Liver (tissue), 9 donors: Measurements from ENCODE around the gene IFT52. TPM values are rescaled to one million over a fixed set of nuclear protein-coding genes. Genes with fewer than 3 reads are reported as not detected.

Experiments used
- DNase-seq: peaks from one replicate; pipeline ENCODE4 v3.0.0-alpha.2; 2017; ENCODE audit warnings: low spot score
- H3K27ac ChIP-seq, 2 donors: one replicate each; pipeline ENCODE4 v1.7.0; 2013; ENCODE audit warnings: inconsistent platforms in 2 of 2, low read length in 2 of 2, control low read depth in 1 of 2, low read depth in 1 of 2, mild to moderate bottlenecking in 1 of 2
- H3K27me3 ChIP-seq, 4 donors: one replicate each; pipeline versions ENCODE4 v1.6.1 to v1.7.0; 2013; ENCODE audit warnings: low read length in 3 of 4, inconsistent platforms in 1 of 4, mild to moderate bottlenecking in 1 of 4, moderate library complexity in 1 of 4; ENCODE audit not compliant: control insufficient read depth in 4 of 4, insufficient read depth in 4 of 4
- H3K36me3 ChIP-seq, 4 donors: one replicate each; pipeline versions ENCODE4 v1.6.1 to v1.7.0; 2013; ENCODE audit warnings: low read length in 3 of 4, mild to moderate bottlenecking in 3 of 4, low read depth in 1 of 4, moderate library complexity in 1 of 4; ENCODE audit not compliant: control insufficient read depth in 4 of 4, insufficient read depth in 3 of 4
- H3K4me1 ChIP-seq, 4 donors: one replicate each; pipeline versions ENCODE4 v1.6.1 to v1.7.0; 2013; ENCODE audit warnings: low read length in 3 of 4, mild to moderate bottlenecking in 3 of 4, moderate library complexity in 1 of 4; ENCODE audit not compliant: control insufficient read depth in 4 of 4, insufficient read depth in 4 of 4
- H3K4me3 ChIP-seq, 3 donors: one replicate each; pipeline versions ENCODE4 v1.6.1 to v1.7.0; 2013; ENCODE audit warnings: low read length in 3 of 3, control low read depth in 1 of 3, low read depth in 1 of 3, mild to moderate bottlenecking in 1 of 3
- H3K9ac ChIP-seq, 2 donors: one replicate each; pipeline ENCODE4 v1.7.0; 2013; ENCODE audit warnings: low read length in 2 of 2, mild to moderate bottlenecking in 2 of 2, moderate library complexity in 2 of 2, control low read depth in 1 of 2, low read depth in 1 of 2
- H3K9me3 ChIP-seq, 4 donors: one replicate each; pipeline versions ENCODE4 v1.6.1 to v1.7.0; 2013; ENCODE audit warnings: low read length in 3 of 4; ENCODE audit not compliant: control insufficient read depth in 4 of 4
- EGR1 ChIP-seq, 2 donors: IDR thresholded peaks; 2 replicates each; pipeline ENCODE4 v1.6.1; 2016 to 2018; ENCODE audit warnings: antibody characterized with exemption in 2 of 2, low read depth in 2 of 2
- FOXA1 ChIP-seq: IDR thresholded peaks from 2 replicates; pipeline ENCODE4 v1.6.1; 2016; ENCODE audit warnings: antibody characterized with exemption
- FOXA2 ChIP-seq: IDR thresholded peaks from 2 replicates; pipeline ENCODE4 v1.6.1; 2016; ENCODE audit warnings: antibody characterized with exemption
- GABPA ChIP-seq, 2 donors: IDR thresholded peaks in 1 of 2; conservative IDR thresholded peaks in 1 of 2; 2 replicates each; pipeline ENCODE4 v1.6.1; 2016; ENCODE audit warnings: antibody characterized with exemption in 2 of 2, mild to moderate bottlenecking in 1 of 2, moderate library complexity in 1 of 2
- HNF4A ChIP-seq, 2 donors: conservative IDR thresholded peaks; 2 replicates each; pipeline ENCODE4 v1.6.1; 2016; ENCODE audit warnings: antibody characterized with exemption in 2 of 2, mild to moderate bottlenecking in 2 of 2
- HNF4G ChIP-seq: IDR thresholded peaks from 2 replicates; pipeline ENCODE4 v1.6.1; 2016; ENCODE audit warnings: antibody characterized with exemption
- JUND ChIP-seq, 2 donors: IDR thresholded peaks; 2 replicates each; pipeline ENCODE4 v1.6.1; 2016; ENCODE audit warnings: antibody characterized with exemption in 2 of 2
- NR2F2 ChIP-seq: IDR thresholded peaks from 2 replicates; pipeline ENCODE4 v1.6.1; 2016; ENCODE audit warnings: antibody characterized with exemption
- RAD21 ChIP-seq, 2 donors: IDR thresholded peaks; 2 replicates each; pipeline ENCODE4 v1.6.1; 2016; ENCODE audit warnings: antibody characterized with exemption in 2 of 2, mild to moderate bottlenecking in 2 of 2
- RXRA ChIP-seq, 2 donors: IDR thresholded peaks; 2 replicates each; pipeline ENCODE4 v1.6.1; 2017 to 2018; ENCODE audit warnings: antibody characterized with exemption in 2 of 2, mild to moderate bottlenecking in 1 of 2
- SP1 ChIP-seq: IDR thresholded peaks from 2 replicates; pipeline ENCODE4 v1.6.1; 2018; ENCODE audit warnings: antibody characterized with exemption, mild to moderate bottlenecking
- TAF1 ChIP-seq: conservative IDR thresholded peaks from 2 replicates; pipeline ENCODE4 v1.6.1; 2016; ENCODE audit warnings: antibody characterized with exemption, mild to moderate bottlenecking
- YY1 ChIP-seq: IDR thresholded peaks from 2 replicates; pipeline ENCODE4 v1.6.1; 2016; ENCODE audit warnings: antibody characterized with exemption, mild to moderate bottlenecking
- WGBS: extraction: QIAGEN DNeasy Blood & Tissue Kit; methylation state at CpG from one replicate; pipeline ENCODE4 v1.1.7; 2013; 5-methylcytosine and 5-hydroxymethylcytosine counted together
- polyA plus RNA-seq, 2 donors: library from polyadenylated mRNA; stranded (reverse) in 1 of 2; unstranded in 1 of 2; fragments of 200-250 nt in 1 of 2; fragments of >200 nt in 1 of 2; fragmentation: Nextera tagmentation in 1 of 2; extraction: Ambion mirVana in 1 of 2; gene quantifications; one replicate each; pipeline versions ENCODE4 v1.2.1 to v1.2.3, GENCODE V29; 2013 to 2015
- total RNA-seq, 2 donors: library from RNA; depleted of rRNA; stranded (reverse); fragments of >200 nt; gene quantifications; one replicate each; pipeline ENCODE4 v1.2.3, GENCODE V29; 2014
- TF ChIP-seq, protein P1 (sequence below): fragments of 150-350 bp; IDR thresholded peaks from 2 replicates; pipeline ENCODE4 v1.5.1; 2017; ENCODE audit warnings: improper control_type of control experiment, low read depth, low read length; ENCODE audit not compliant: missing input control
- TF ChIP-seq, protein P2 (sequence below): IDR thresholded peaks from 2 replicates; pipeline ENCODE4 v1.6.1; 2016; ENCODE audit warnings: antibody characterized with exemption
- TF ChIP-seq, protein P3 (sequence below): IDR thresholded peaks from 2 replicates; pipeline ENCODE4 v1.6.1; 2016; ENCODE audit warnings: antibody characterized with exemption, mild to moderate bottlenecking
- TF ChIP-seq, protein P4 (sequence below): IDR thresholded peaks from 2 replicates; pipeline ENCODE4 v1.6.1; 2016; ENCODE audit warnings: antibody characterized with exemption
- TF ChIP-seq, protein P5 (sequence below): IDR thresholded peaks from 2 replicates; pipeline ENCODE4 v1.6.1; 2016; ENCODE audit warnings: antibody characterized with exemption
- donor health status: healthy.
- donor health status: healthy.
- donor health status: healthy.
- donor health status: healthy.
- donor health status: healthy.

Gene IFT52
- total and polyA plus RNA-seq, 4 donors, result 3.3 to 24.3 (median 4.8) TPM

DNA sequence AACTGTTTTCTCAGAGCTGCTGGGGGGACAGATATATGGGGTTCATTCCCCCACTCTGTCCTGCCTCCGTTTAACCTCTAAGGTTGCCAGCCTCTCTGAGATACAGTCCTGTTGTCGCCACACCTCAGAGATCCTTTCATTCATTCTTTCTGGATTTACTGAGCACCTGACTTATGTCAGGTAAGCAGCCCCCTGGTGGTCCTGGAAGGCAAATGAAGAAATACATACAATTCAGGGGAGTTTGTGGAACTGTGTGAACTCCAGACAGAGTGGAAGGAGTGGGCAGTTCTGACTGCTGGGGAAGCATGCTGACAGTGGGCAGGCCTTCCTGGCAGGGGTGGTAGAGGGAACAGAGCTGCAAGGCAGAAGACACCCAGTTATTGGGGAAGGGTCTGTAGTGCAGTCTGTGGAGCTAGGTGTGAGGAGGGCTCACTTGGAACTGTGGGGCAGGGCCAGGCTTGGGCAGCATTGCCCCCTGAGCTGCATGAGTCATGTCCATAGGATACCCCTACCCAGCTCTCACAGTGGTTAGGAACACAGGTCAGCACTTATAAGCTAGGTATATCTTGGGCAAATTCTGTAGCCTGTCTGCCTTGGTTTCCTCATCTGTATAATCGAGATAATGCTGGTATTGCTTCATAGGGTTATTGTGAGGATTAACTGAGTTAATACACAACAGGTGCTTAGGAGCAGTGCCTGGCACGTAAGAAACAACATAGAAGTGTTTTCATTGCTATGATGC, 44.7 kb upstream of the IFT52 start:
- no peaks in the 10 kb centered on the region for H3K27me3 ChIP-seq
- H3K27ac ChIP-seq, result no peak overlapping the region
- no peaks in the 10 kb centered on the region for H3K9me3 ChIP-seq
- H3K4me1 ChIP-seq, result peaks cover 9 to 32% (median 27%) of the 10 kb centered on the region in 4 donors
- TF ChIP-seq HNF4A (conservative IDR thresholded peaks at IDR 0.05), result no peak
- no peak for TF ChIP-seq RAD21 (IDR thresholded peaks at IDR 0.05)
- no peak for TF ChIP-seq NR2F2
- no peak for TF ChIP-seq RXRA (IDR thresholded peaks at IDR 0.05)
- TF ChIP-seq TAF1, result no peak
- TF ChIP-seq EGR1 (IDR thresholded peaks at IDR 0.05; ENCODE audit: low read depth in 2 of 2), result no peak
- no peak for TF ChIP-seq JUND (IDR thresholded peaks at IDR 0.05)
- TF ChIP-seq, protein P1, sequence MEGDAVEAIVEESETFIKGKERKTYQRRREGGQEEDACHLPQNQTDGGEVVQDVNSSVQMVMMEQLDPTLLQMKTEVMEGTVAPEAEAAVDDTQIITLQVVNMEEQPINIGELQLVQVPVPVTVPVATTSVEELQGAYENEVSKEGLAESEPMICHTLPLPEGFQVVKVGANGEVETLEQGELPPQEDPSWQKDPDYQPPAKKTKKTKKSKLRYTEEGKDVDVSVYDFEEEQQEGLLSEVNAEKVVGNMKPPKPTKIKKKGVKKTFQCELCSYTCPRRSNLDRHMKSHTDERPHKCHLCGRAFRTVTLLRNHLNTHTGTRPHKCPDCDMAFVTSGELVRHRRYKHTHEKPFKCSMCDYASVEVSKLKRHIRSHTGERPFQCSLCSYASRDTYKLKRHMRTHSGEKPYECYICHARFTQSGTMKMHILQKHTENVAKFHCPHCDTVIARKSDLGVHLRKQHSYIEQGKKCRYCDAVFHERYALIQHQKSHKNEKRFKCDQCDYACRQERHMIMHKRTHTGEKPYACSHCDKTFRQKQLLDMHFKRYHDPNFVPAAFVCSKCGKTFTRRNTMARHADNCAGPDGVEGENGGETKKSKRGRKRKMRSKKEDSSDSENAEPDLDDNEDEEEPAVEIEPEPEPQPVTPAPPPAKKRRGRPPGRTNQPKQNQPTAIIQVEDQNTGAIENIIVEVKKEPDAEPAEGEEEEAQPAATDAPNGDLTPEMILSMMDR, result no peak
- no peak for TF ChIP-seq SP1
- TF ChIP-seq YY1, result no peak
- TF ChIP-seq, protein P2, sequence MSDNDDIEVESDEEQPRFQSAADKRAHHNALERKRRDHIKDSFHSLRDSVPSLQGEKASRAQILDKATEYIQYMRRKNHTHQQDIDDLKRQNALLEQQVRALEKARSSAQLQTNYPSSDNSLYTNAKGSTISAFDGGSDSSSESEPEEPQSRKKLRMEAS, result no peak
- TF ChIP-seq, protein P3, sequence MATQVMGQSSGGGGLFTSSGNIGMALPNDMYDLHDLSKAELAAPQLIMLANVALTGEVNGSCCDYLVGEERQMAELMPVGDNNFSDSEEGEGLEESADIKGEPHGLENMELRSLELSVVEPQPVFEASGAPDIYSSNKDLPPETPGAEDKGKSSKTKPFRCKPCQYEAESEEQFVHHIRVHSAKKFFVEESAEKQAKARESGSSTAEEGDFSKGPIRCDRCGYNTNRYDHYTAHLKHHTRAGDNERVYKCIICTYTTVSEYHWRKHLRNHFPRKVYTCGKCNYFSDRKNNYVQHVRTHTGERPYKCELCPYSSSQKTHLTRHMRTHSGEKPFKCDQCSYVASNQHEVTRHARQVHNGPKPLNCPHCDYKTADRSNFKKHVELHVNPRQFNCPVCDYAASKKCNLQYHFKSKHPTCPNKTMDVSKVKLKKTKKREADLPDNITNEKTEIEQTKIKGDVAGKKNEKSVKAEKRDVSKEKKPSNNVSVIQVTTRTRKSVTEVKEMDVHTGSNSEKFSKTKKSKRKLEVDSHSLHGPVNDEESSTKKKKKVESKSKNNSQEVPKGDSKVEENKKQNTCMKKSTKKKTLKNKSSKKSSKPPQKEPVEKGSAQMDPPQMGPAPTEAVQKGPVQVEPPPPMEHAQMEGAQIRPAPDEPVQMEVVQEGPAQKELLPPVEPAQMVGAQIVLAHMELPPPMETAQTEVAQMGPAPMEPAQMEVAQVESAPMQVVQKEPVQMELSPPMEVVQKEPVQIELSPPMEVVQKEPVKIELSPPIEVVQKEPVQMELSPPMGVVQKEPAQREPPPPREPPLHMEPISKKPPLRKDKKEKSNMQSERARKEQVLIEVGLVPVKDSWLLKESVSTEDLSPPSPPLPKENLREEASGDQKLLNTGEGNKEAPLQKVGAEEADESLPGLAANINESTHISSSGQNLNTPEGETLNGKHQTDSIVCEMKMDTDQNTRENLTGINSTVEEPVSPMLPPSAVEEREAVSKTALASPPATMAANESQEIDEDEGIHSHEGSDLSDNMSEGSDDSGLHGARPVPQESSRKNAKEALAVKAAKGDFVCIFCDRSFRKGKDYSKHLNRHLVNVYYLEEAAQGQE, result no peak
- TF ChIP-seq, protein P4, sequence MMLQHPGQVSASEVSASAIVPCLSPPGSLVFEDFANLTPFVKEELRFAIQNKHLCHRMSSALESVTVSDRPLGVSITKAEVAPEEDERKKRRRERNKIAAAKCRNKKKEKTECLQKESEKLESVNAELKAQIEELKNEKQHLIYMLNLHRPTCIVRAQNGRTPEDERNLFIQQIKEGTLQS, result no peak
- no peak for TF ChIP-seq FOXA2
- DNase-seq, result no peak
- 90% methylated on average over 4 of the region's 4 CpGs for WGBS
- H3K4me3 ChIP-seq, result no peak overlapping the region
- no peak overlapping the region for H3K9ac ChIP-seq
- H3K36me3 ChIP-seq, result no peaks in the 10 kb centered on the region

DNA sequence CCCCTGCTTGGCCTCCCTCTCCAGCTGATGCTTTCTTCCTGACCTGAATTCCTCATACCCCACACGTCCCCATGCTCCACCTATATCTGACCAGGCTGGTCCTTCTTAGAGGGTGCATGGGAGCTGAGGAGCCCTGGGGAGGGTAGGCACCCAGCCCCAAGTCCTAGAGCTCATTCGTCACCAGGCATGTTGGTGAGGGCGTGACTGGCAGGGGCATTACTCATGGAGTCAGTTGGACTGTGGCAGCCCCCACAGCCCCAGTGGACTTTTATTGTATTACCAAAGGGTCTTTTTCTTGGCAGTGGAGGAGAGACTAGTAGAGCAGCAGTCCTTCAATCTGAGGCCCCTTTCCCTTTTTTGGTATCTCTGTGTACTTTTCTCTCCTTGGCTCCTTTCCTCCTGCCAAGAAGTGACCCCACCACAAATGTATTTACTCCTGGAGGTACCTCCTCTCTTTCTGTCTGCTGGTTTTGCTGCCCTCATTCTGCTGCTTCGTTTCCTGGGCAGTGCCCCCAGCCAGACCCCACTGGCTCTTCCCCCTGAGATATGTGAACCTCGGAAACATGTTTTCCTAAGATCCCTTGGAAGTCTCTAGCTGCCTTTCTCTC, 42.4 kb upstream of the IFT52 start:
- DNase-seq, result no peak
- Histone ChIP-seq H3K27me3 (no peaks in the 10 kb centered on the region), H3K9me3 (no peaks in the 10 kb centered on the region), H3K9ac (no peak overlapping the region), H3K4me1 (peaks cover 9 to 41% (median 31%) of the 10 kb centered on the region in 4 donors), H3K36me3 (no peaks in the 10 kb centered on the region), H3K27ac (no peak overlapping the region), H3K4me3 (no peak overlapping the region)
- 82% methylated on average over 5 of the region's 5 CpGs for WGBS
- TF ChIP-seq EGR1 (IDR thresholded peaks at IDR 0.05; ENCODE audit: low read depth in 2 of 2) (no peak), NR2F2 (no peak), RXRA (IDR thresholded peaks at IDR 0.05) (no peak), JUND (IDR thresholded peaks at IDR 0.05) (no peak), GABPA (IDR thresholded peaks at IDR 0.05 in 1 of 2, conservative IDR thresholded peaks at IDR 0.05 in 1 of 2) (no peak), SP1 (no peak), FOXA2 (no peak), YY1 (no peak), HNF4G (no peak), TAF1 (no peak), FOXA1 (no peak)
- TF ChIP-seq, protein P1, result no peak
- TF ChIP-seq, protein P5, sequence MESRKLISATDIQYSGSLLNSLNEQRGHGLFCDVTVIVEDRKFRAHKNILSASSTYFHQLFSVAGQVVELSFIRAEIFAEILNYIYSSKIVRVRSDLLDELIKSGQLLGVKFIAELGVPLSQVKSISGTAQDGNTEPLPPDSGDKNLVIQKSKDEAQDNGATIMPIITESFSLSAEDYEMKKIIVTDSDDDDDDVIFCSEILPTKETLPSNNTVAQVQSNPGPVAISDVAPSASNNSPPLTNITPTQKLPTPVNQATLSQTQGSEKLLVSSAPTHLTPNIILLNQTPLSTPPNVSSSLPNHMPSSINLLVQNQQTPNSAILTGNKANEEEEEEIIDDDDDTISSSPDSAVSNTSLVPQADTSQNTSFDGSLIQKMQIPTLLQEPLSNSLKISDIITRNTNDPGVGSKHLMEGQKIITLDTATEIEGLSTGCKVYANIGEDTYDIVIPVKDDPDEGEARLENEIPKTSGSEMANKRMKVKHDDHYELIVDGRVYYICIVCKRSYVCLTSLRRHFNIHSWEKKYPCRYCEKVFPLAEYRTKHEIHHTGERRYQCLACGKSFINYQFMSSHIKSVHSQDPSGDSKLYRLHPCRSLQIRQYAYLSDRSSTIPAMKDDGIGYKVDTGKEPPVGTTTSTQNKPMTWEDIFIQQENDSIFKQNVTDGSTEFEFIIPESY, result no peak
- TF ChIP-seq, protein P2, result no peak
